Testis (tissue), 2 donors: ENCODE measurements around the gene ULBP2.

Source experiments
- CTCF ChIP-seq, 3 experiments: fragments of 450-650 bp in 2 of 3; fragments of 200-600 bp in 1 of 3; sonication (generic) in 1 of 3; IDR thresholded peaks; one replicate each; pipeline ENCODE4 v1.5.1; 2016 to 2019; ENCODE audit warnings: antibody characterized with exemption in 3 of 3, mild to moderate bottlenecking in 2 of 3, moderate library complexity in 1 of 3
- POLR2A ChIP-seq: fragments of 450-650 bp; IDR thresholded peaks from one replicate; pipeline ENCODE4 v1.6.1; 2017; ENCODE audit warnings: antibody characterized with exemption, mild to moderate bottlenecking, moderate library complexity

GRCh38 chr6:149906405-149906804 is 35.4 kb upstream of the ULBP2 start:
- TF ChIP-seq CTCF (IDR thresholded peaks at IDR 0.05) (no peak), POLR2A (no peak)
